ENCODE results near the gene JPH4.

GRCh38 chr14:23580152-23580926, 1.7 kb upstream of the JPH4 start:
- TF ChIP-seq CTCF (IDR thresholded peaks at IDR 0.05), result no peak
- TF ChIP-seq POLR2AphosphoS5 (IDR thresholded peaks at IDR 0.05), result no peak
- TF ChIP-seq POLR2A (IDR thresholded peaks at IDR 0.05), result no peak
- no peak for TF ChIP-seq EP300 (IDR thresholded peaks at IDR 0.05; ENCODE audit: low read depth)

Data from transverse colon (tissue), 4 donors.